ENCODE results near the gene DYNC1I1.

DYNC1I1 gene

DNA sequence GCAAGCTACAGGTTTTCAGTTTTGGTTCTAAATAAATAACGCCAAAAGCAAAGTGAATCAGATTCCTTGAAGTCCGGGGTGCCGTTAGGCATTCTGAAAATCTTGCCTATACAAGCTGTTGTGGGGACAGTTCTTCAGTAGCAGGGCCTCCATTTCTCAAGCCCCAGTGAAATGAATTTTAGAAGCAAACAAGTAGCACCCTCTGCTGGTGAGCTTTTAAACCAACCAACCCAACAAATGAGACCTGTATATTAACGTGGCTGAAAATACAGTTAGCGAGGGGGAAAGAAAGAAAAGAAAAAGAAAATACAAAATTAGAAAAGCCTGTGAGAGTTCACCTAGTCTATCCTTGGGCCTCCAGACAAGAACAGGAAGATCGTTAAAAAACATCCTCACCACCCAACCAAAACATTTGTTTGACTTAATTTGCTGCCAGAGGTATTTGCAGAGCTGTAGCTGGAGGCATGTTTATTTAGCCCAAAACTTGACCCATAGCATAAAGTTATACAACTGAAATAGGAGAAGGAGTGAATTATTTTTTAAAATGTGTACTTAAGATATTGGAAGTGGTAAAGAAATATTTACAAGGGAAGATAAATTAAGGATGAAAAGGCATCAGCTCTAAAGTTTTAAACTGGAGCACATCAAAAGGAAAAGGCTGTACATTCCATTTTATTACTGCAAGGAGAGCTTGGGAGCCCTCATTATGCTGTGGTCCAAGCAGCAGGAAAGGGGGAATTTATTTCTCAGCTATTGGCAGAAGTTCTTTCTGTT lies 98.9 kb downstream of the DYNC1I1 start:
- no peak overlapping the region for H3K9ac ChIP-seq (ENCODE audit: low read length in 5 of 5)
- peaks cover 0 to 13% (median 4%) of the 10 kb centered on the region in 5 donors for H3K4me1 ChIP-seq (ENCODE audit: control insufficient read depth in 5 of 5, insufficient read depth in 5 of 5, low read length in 5 of 5)
- no peak overlapping the region for H3K27ac ChIP-seq (ENCODE audit: low read depth, low read length)
- peaks cover 0 to 2% (median 0%) of the 10 kb centered on the region in 5 donors for H3K27me3 ChIP-seq (ENCODE audit: control insufficient read depth in 5 of 5, insufficient read depth in 4 of 5, low read length in 5 of 5)
- no peak overlapping the region for H3K4me3 ChIP-seq (ENCODE audit: low read depth in 1 of 5, low read length in 5 of 5)
- no peaks in the 10 kb centered on the region for H3K9me3 ChIP-seq (ENCODE audit: control insufficient read depth in 5 of 5, low read length in 5 of 5)
- no peaks in the 10 kb centered on the region for H3K36me3 ChIP-seq (ENCODE audit: control insufficient read depth in 5 of 5, insufficient read depth in 5 of 5, low read length in 5 of 5)

GRCh38 chr7:95871896-95872295 lies 99.5 kb downstream of the DYNC1I1 start:
- peaks cover 0 to 13% (median 4%) of the 10 kb centered on the region in 5 donors for H3K4me1 ChIP-seq (ENCODE audit: control insufficient read depth in 5 of 5, insufficient read depth in 5 of 5, low read length in 5 of 5)
- no peaks in the 10 kb centered on the region for H3K9me3 ChIP-seq (ENCODE audit: control insufficient read depth in 5 of 5, low read length in 5 of 5)
- no peak overlapping the region for H3K4me3 ChIP-seq (ENCODE audit: low read depth in 1 of 5, low read length in 5 of 5)
- peaks cover 0 to 2% (median 0%) of the 10 kb centered on the region in 5 donors for H3K27me3 ChIP-seq (ENCODE audit: control insufficient read depth in 5 of 5, insufficient read depth in 4 of 5, low read length in 5 of 5)
- H3K36me3 ChIP-seq (ENCODE audit: control insufficient read depth in 5 of 5, insufficient read depth in 5 of 5, low read length in 5 of 5): no peaks in the 10 kb centered on the region
- no peak overlapping the region for H3K9ac ChIP-seq (ENCODE audit: low read length in 5 of 5)
- no peak overlapping the region for H3K27ac ChIP-seq (ENCODE audit: low read depth, low read length)

DNA sequence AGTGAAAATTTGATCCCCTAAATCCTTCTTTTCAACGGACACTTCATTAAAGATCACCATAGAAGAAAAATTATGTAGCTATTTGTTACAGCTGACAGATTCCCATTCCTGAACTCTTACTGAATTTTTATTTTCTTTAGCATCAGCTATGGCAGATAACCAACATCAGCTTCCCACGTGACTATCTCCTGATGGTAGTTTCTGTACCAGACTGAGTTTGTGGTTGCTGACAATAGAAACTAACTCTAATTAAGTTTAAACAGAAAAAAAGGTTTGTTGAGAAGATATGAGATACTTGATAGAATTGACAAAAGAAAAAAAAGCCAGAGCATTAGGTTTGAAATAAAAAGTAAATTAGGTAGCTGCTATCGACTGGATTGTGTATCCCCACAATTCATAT lies 101.8 kb downstream of the DYNC1I1 start:
- Histone ChIP-seq H3K4me1 (ENCODE audit: control insufficient read depth in 5 of 5, insufficient read depth in 5 of 5, low read length in 5 of 5) (peaks cover 0 to 13% (median 4%) of the 10 kb centered on the region in 5 donors), H3K9me3 (ENCODE audit: control insufficient read depth in 5 of 5, low read length in 5 of 5) (no peaks in the 10 kb centered on the region), H3K27me3 (ENCODE audit: control insufficient read depth in 5 of 5, insufficient read depth in 4 of 5, low read length in 5 of 5) (peaks cover 0 to 2% (median 0%) of the 10 kb centered on the region in 5 donors), H3K27ac (ENCODE audit: low read depth, low read length) (no peak overlapping the region), H3K4me3 (ENCODE audit: low read depth in 1 of 5, low read length in 5 of 5) (no peak overlapping the region), H3K36me3 (ENCODE audit: control insufficient read depth in 5 of 5, insufficient read depth in 5 of 5, low read length in 5 of 5) (no peaks in the 10 kb centered on the region), H3K9ac (ENCODE audit: low read length in 5 of 5) (no peak overlapping the region)

DNA sequence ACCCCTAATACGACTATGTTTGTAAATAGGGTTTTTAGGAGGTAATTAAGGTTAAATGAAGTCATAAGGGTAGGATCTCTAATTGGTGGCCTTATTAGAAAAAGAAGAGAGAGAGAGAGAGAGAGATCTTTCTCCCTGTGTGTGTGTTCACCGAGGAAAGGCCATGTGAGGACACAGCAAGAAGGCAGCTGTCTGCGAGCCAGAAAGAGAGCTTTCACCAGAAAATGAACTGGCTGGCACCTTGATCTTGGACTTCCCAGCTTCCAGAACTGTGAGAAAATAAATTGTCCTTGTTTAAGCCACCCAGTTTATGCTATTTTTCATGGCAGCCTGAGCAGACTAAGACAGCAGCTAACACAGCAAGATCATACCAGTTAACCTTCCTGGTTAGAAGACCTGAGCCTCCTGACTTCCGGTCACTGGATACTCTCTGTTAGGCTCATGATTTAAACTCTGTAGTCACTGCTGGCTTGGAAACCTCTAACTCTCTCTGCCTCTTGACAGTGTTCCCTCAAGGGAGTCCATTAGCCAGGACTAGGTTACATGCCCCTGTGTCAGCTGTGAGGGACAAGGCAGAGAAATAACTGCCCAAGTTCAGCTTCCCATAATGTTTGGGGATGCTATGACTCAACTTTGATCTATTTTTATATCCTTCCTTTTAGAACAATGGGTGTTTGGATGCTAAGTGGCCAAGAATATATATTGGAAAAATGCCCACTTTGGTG lies 102.3 kb downstream of the DYNC1I1 start:
- H3K4me1 ChIP-seq (ENCODE audit: control insufficient read depth in 5 of 5, insufficient read depth in 5 of 5, low read length in 5 of 5): peaks cover 0 to 13% (median 4%) of the 10 kb centered on the region in 5 donors
- H3K9ac ChIP-seq (ENCODE audit: low read length in 5 of 5): no peak overlapping the region
- H3K27ac ChIP-seq (ENCODE audit: low read depth, low read length): no peak overlapping the region
- peaks cover 0 to 2% (median 0%) of the 10 kb centered on the region in 5 donors for H3K27me3 ChIP-seq (ENCODE audit: control insufficient read depth in 5 of 5, insufficient read depth in 4 of 5, low read length in 5 of 5)
- H3K4me3 ChIP-seq (ENCODE audit: low read depth in 1 of 5, low read length in 5 of 5): no peak overlapping the region
- H3K9me3 ChIP-seq (ENCODE audit: control insufficient read depth in 5 of 5, low read length in 5 of 5): no peaks in the 10 kb centered on the region
- no peaks in the 10 kb centered on the region for H3K36me3 ChIP-seq (ENCODE audit: control insufficient read depth in 5 of 5, insufficient read depth in 5 of 5, low read length in 5 of 5)

GRCh38 chr7:95875519-95875918 lies 103.2 kb downstream of the DYNC1I1 start:
- no peak overlapping the region for H3K9ac ChIP-seq (ENCODE audit: low read length in 5 of 5)
- no peak overlapping the region for H3K4me3 ChIP-seq (ENCODE audit: low read depth in 1 of 5, low read length in 5 of 5)
- H3K4me1 ChIP-seq (ENCODE audit: control insufficient read depth in 5 of 5, insufficient read depth in 5 of 5, low read length in 5 of 5): peaks cover 0 to 13% (median 4%) of the 10 kb centered on the region in 5 donors
- H3K27ac ChIP-seq (ENCODE audit: low read depth, low read length): no peak overlapping the region
- H3K36me3 ChIP-seq (ENCODE audit: control insufficient read depth in 5 of 5, insufficient read depth in 5 of 5, low read length in 5 of 5): no peaks in the 10 kb centered on the region
- H3K9me3 ChIP-seq (ENCODE audit: control insufficient read depth in 5 of 5, low read length in 5 of 5): no peaks in the 10 kb centered on the region
- peaks cover 0 to 2% (median 0%) of the 10 kb centered on the region in 5 donors for H3K27me3 ChIP-seq (ENCODE audit: control insufficient read depth in 5 of 5, insufficient read depth in 4 of 5, low read length in 5 of 5)

DNA sequence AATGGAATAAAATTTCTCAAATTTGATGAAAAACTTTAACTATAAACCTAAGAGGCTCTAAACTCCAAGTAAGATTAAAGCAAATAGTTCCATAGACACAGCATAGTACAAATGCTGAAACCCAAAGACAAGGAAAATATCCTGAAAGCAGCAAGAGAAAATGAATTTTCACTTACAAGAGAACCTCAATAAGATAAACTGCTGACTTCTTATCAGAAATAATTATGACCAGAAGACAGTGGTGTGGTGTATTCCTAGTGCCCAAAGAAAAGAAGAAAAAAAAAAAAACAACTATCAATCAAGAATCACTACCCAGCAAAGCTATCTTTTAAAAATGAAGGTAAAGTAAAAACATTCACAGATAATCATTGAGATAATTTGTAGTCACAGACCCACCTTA lies 106.3 kb downstream of the DYNC1I1 start:
- Histone ChIP-seq H3K9ac (ENCODE audit: low read length in 5 of 5) (no peak overlapping the region), H3K9me3 (ENCODE audit: control insufficient read depth in 5 of 5, low read length in 5 of 5) (no peaks in the 10 kb centered on the region)

GRCh38 chr7:95881597-95881996 lies 109.2 kb downstream of the DYNC1I1 start:
- H3K9me3 ChIP-seq (ENCODE audit: control insufficient read depth in 5 of 5, low read length in 5 of 5): no peaks in the 10 kb centered on the region
- no peaks in the 10 kb centered on the region for H3K27me3 ChIP-seq (ENCODE audit: control insufficient read depth in 5 of 5, insufficient read depth in 4 of 5, low read length in 5 of 5)
- H3K27ac ChIP-seq (ENCODE audit: low read depth, low read length): no peak overlapping the region
- H3K4me1 ChIP-seq (ENCODE audit: control insufficient read depth in 5 of 5, insufficient read depth in 5 of 5, low read length in 5 of 5): peaks cover 0 to 2% (median 0%) of the 10 kb centered on the region in 5 donors
- no peak overlapping the region for H3K4me3 ChIP-seq (ENCODE audit: low read depth in 1 of 5, low read length in 5 of 5)
- H3K9ac ChIP-seq (ENCODE audit: low read length in 5 of 5): no peak overlapping the region
- no peaks in the 10 kb centered on the region for H3K36me3 ChIP-seq (ENCODE audit: control insufficient read depth in 5 of 5, insufficient read depth in 5 of 5, low read length in 5 of 5)

More for the DNA sequence above, 106.3 kb downstream of the DYNC1I1 start:
- peaks cover 0 to 13% (median 4%) of the 10 kb centered on the region in 5 donors for H3K4me1 ChIP-seq (ENCODE audit: control insufficient read depth in 5 of 5, insufficient read depth in 5 of 5, low read length in 5 of 5)
- H3K27ac ChIP-seq (ENCODE audit: low read depth, low read length): no peak overlapping the region
- no peaks in the 10 kb centered on the region for H3K36me3 ChIP-seq (ENCODE audit: control insufficient read depth in 5 of 5, insufficient read depth in 5 of 5, low read length in 5 of 5)
- H3K4me3 ChIP-seq (ENCODE audit: low read depth in 1 of 5, low read length in 5 of 5): no peak overlapping the region
- no peaks in the 10 kb centered on the region for H3K27me3 ChIP-seq (ENCODE audit: control insufficient read depth in 5 of 5, insufficient read depth in 4 of 5, low read length in 5 of 5)

GRCh38 chr7:95883217-95883616 lies 110.9 kb downstream of the DYNC1I1 start:
- H3K27ac ChIP-seq (ENCODE audit: low read depth, low read length): no peak overlapping the region
- H3K27me3 ChIP-seq (ENCODE audit: control insufficient read depth in 5 of 5, insufficient read depth in 4 of 5, low read length in 5 of 5): no peaks in the 10 kb centered on the region
- H3K36me3 ChIP-seq (ENCODE audit: control insufficient read depth in 5 of 5, insufficient read depth in 5 of 5, low read length in 5 of 5): no peaks in the 10 kb centered on the region
- H3K9me3 ChIP-seq (ENCODE audit: control insufficient read depth in 5 of 5, low read length in 5 of 5): no peaks in the 10 kb centered on the region
- H3K4me3 ChIP-seq (ENCODE audit: low read depth in 1 of 5, low read length in 5 of 5): no peak overlapping the region
- H3K9ac ChIP-seq (ENCODE audit: low read length in 5 of 5): no peak overlapping the region
- H3K4me1 ChIP-seq (ENCODE audit: control insufficient read depth in 5 of 5, insufficient read depth in 5 of 5, low read length in 5 of 5): peaks cover 0 to 3% (median 0%) of the 10 kb centered on the region in 5 donors

DNA sequence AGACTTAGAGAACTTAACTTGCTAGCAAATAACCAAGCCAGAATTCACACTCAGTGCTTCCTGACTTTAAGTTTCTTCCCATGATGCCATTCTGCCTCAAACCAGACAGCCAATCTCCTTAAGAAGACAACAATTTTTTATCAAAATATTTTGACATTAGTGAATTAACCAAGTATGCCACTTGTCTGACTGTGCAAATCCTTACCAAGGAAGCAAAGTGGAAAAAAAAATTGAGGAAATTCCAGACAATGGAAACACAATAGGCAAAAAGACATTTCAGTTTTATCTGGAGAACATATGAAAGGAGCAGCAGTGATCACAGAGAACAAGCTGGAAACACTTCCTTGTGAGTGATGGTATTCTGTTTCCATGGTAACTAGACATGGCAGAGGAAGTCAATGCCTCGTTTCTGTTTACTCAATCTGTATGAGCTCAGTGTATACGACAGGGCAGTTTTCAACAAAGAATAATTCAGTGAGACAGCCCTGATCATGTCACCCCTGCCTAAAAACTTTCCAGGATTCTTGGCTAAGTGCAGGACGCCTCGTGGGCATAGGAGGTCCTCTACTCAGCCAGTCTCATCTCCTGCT lies 114.2 kb downstream of the DYNC1I1 start:
- Histone ChIP-seq H3K4me1 (ENCODE audit: control insufficient read depth in 5 of 5, insufficient read depth in 5 of 5, low read length in 5 of 5) (peaks cover 0 to 3% (median 0%) of the 10 kb centered on the region in 5 donors), H3K27me3 (ENCODE audit: control insufficient read depth in 5 of 5, insufficient read depth in 4 of 5, low read length in 5 of 5) (no peaks in the 10 kb centered on the region), H3K9ac (ENCODE audit: low read length in 5 of 5) (no peak overlapping the region), H3K27ac (ENCODE audit: low read depth, low read length) (no peak overlapping the region), H3K4me3 (ENCODE audit: low read depth in 1 of 5, low read length in 5 of 5) (no peak overlapping the region), H3K36me3 (ENCODE audit: control insufficient read depth in 5 of 5, insufficient read depth in 5 of 5, low read length in 5 of 5) (no peaks in the 10 kb centered on the region), H3K9me3 (ENCODE audit: control insufficient read depth in 5 of 5, low read length in 5 of 5) (peaks cover 0 to 2% (median 0%) of the 10 kb centered on the region in 5 donors)

DNA sequence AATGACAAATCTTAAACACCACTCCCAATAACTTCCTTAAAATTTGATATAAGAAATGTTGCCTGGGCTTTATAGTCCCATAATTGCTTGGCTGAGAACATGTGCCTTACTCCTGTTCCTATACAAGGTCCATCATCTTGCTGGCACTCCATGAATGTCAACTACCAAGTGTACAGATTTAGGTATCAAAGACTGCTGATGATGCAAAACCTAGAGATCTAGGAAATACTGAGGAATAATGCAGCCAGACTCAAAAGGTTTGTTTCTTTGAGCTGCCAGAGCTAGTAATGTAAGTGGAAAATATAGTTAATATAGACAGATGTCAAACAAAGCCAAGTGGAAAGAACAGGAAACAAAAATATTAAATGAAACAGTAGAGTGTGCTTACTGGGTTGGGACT lies 121.1 kb downstream of the DYNC1I1 start:
- Histone ChIP-seq H3K4me3 (ENCODE audit: low read depth in 1 of 5, low read length in 5 of 5) (no peak overlapping the region), H3K9me3 (ENCODE audit: control insufficient read depth in 5 of 5, low read length in 5 of 5) (peaks cover 0 to 3% (median 0%) of the 10 kb centered on the region in 5 donors), H3K4me1 (ENCODE audit: control insufficient read depth in 5 of 5, insufficient read depth in 5 of 5, low read length in 5 of 5) (peaks cover 0 to 12% (median 0%) of the 10 kb centered on the region in 5 donors), H3K27me3 (ENCODE audit: control insufficient read depth in 5 of 5, insufficient read depth in 4 of 5, low read length in 5 of 5) (no peaks in the 10 kb centered on the region), H3K9ac (ENCODE audit: low read length in 5 of 5) (no peak overlapping the region), H3K36me3 (ENCODE audit: control insufficient read depth in 5 of 5, insufficient read depth in 5 of 5, low read length in 5 of 5) (no peaks in the 10 kb centered on the region), H3K27ac (ENCODE audit: low read depth, low read length) (no peak overlapping the region)
